Measurements from ENCODE around the gene TBC1D3H.
"Not testable (repeated sequence)": the region's sequence is repeated elsewhere in the genome, so short reads cannot be mapped to it uniquely, and the experiment has no call there.

The TBC1D3H gene

GRCh38 chr17:36388385-36389245, at the start of gene TBC1D3H:
TBC1D3H (minus strand) TSS chr17:36388435; CDS start chr17:36386895, 1,540 bp downstream.
- in situ Hi-C loops (cut with MboI; ENCODE audit: low sequenced_read_pairs): not testable (repeated sequence)

GRCh38 chr17:36428891-36429290, 40.7 kb upstream of the TBC1D3H start:
- in situ Hi-C loops (cut with MboI; ENCODE audit: low sequenced_read_pairs): not testable (repeated sequence)

- in situ Hi-C loops (cut with MboI; ENCODE audit: low sequenced_read_pairs): not testable (repeated sequence)
Observed at GRCh38 chr17:36415180-36415941, 27.1 kb upstream of the TBC1D3H start.

GRCh38 chr17:36390943-36391645, 2.9 kb upstream of the TBC1D3H start:
- in situ Hi-C loops (cut with MboI; ENCODE audit: low sequenced_read_pairs): not testable (repeated sequence)

GRCh38 chr17:36375938-36376337, 12.3 kb downstream of the TBC1D3H start:
- in situ Hi-C loops (cut with MboI; ENCODE audit: low sequenced_read_pairs): not testable (repeated sequence)

- in situ Hi-C loops (cut with MboI; ENCODE audit: low sequenced_read_pairs): not testable (repeated sequence)
Observed at GRCh38 chr17:36362496-36362895, 25.7 kb downstream of the TBC1D3H start.
